ENCODE data around the gene TAF4.

Gene TAF4

GRCh38 chr20:61929971-61930666 is 135.6 kb downstream of the TAF4 start:
- TF ChIP-seq FOXK2 (IDR thresholded peaks at IDR 0.05) = no peak
- no peak for TF ChIP-seq ARNT (IDR thresholded peaks at IDR 0.05)
- TF ChIP-seq, protein P1, sequence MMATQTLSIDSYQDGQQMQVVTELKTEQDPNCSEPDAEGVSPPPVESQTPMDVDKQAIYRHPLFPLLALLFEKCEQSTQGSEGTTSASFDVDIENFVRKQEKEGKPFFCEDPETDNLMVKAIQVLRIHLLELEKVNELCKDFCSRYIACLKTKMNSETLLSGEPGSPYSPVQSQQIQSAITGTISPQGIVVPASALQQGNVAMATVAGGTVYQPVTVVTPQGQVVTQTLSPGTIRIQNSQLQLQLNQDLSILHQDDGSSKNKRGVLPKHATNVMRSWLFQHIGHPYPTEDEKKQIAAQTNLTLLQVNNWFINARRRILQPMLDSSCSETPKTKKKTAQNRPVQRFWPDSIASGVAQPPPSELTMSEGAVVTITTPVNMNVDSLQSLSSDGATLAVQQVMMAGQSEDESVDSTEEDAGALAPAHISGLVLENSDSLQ (IDR thresholded peaks at IDR 0.05) = no peak
- no peak for TF ChIP-seq L3MBTL2 (conservative IDR thresholded peaks at IDR 0.05)
- no peak for TF ChIP-seq ELF4 (IDR thresholded peaks at IDR 0.05)
- TF ChIP-seq SUZ12 (IDR thresholded peaks at IDR 0.05) = no peak
- no peak for TF ChIP-seq HDGF (IDR thresholded peaks at IDR 0.05; ENCODE audit: borderline replicate concordance)
- no peak for TF ChIP-seq LEF1 (IDR thresholded peaks at IDR 0.05; ENCODE audit: borderline replicate concordance)
- TF ChIP-seq ZNF384 (IDR thresholded peaks at IDR 0.05) = no peak
- TF ChIP-seq NFRKB (IDR thresholded peaks at IDR 0.05) = no peak
- TF ChIP-seq FOXA1 (IDR thresholded peaks at IDR 0.05) = no peak
- no peak for TF ChIP-seq SP1 (IDR thresholded peaks at IDR 0.05)
- no peak for TF ChIP-seq CTBP1 (IDR thresholded peaks at IDR 0.05; ENCODE audit: borderline replicate concordance)
- no peak for TF ChIP-seq BHLHE40 (IDR thresholded peaks at IDR 0.05; ENCODE audit: borderline replicate concordance)
- no peak for TF ChIP-seq TARDBP (IDR thresholded peaks at IDR 0.05)
- ChIA-PET CTCF (no interaction called here), POLR2A (no interaction called here)
- no peak for DNase-seq (ENCODE audit: extremely low spot score)

- no peak for DNase-seq (ENCODE audit: extremely low spot score)
Measured at GRCh38 chr20:61929561-61929960, 136.1 kb downstream of the TAF4 start.

DNA sequence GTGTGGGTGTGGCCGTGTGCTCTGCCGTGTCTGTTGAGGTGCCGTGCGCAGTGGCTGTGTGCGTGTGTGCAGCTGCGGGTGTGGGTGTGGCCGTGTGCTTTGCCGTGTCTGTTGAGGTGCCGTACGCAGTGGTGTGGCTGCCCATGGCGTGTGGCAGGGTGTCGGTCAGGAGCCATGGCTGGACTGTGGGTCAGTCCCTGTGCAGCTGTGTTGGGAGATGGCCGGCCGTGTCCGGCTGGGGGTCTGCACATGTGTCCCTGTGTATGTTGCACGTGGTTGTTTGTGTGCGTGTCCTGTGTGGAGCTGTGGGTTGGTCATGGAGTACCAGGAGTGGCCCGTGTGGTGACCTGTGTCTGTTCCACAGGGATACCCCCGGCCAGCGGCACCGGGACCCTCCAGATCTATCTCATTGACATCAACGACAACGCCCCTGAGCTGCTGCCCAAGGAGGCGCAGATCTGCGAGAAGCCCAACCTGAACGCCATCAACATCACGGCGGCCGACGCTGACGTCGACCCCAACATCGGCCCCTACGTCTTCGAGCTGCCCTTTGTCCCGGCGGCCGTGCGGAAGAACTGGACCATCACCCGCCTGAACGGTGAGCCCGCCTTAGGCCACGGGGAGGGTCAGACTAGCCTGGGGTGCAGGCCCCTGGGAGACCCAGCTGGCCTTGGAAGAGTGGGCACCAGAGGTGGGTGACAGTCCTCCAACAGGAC is 137.7 kb downstream of the TAF4 start:
- ChIA-PET CTCF (no interaction called here), POLR2A (no interaction called here)
- no peak for DNase-seq (ENCODE audit: extremely low spot score)
- TF ChIP-seq NFRKB (IDR thresholded peaks at IDR 0.05) (no peak), LEF1 (IDR thresholded peaks at IDR 0.05; ENCODE audit: borderline replicate concordance) (no peak), FOXA1 (IDR thresholded peaks at IDR 0.05) (no peak), ARNT (IDR thresholded peaks at IDR 0.05) (no peak), ELF4 (IDR thresholded peaks at IDR 0.05) (no peak), HDGF (IDR thresholded peaks at IDR 0.05; ENCODE audit: borderline replicate concordance) (no peak), SP1 (IDR thresholded peaks at IDR 0.05) (no peak), ZNF384 (IDR thresholded peaks at IDR 0.05) (no peak), FOXM1 (IDR thresholded peaks at IDR 0.05; ENCODE audit: borderline replicate concordance) (no peak), SUZ12 (IDR thresholded peaks at IDR 0.05) (no peak), BHLHE40 (IDR thresholded peaks at IDR 0.05; ENCODE audit: borderline replicate concordance) (no peak), FOXK2 (IDR thresholded peaks at IDR 0.05) (no peak), TARDBP (IDR thresholded peaks at IDR 0.05) (no peak), L3MBTL2 (conservative IDR thresholded peaks at IDR 0.05) (no peak), CTBP1 (IDR thresholded peaks at IDR 0.05; ENCODE audit: borderline replicate concordance) (no peak)
- TF ChIP-seq, protein P1 (IDR thresholded peaks at IDR 0.05) = no peak

More at GRCh38 chr20:61929561-61929960, 136.1 kb downstream of the TAF4 start:
- TF ChIP-seq ELF4 (IDR thresholded peaks at IDR 0.05) (no peak), CTBP1 (IDR thresholded peaks at IDR 0.05; ENCODE audit: borderline replicate concordance) (no peak), TARDBP (IDR thresholded peaks at IDR 0.05) (no peak), FOXK2 (IDR thresholded peaks at IDR 0.05) (no peak), LEF1 (IDR thresholded peaks at IDR 0.05; ENCODE audit: borderline replicate concordance) (no peak), HDGF (IDR thresholded peaks at IDR 0.05; ENCODE audit: borderline replicate concordance) (no peak)
- CTCF ChIA-PET = no interaction called here
- POLR2A ChIA-PET = no interaction called here

GRCh38 chr20:61927193-61927825 is 138.4 kb downstream of the TAF4 start:
- no peak for DNase-seq (ENCODE audit: extremely low spot score)
- ChIA-PET POLR2A (no interaction called here), CTCF (no interaction called here)
- no peak for TF ChIP-seq BHLHE40 (IDR thresholded peaks at IDR 0.05; ENCODE audit: borderline replicate concordance)

DNA sequence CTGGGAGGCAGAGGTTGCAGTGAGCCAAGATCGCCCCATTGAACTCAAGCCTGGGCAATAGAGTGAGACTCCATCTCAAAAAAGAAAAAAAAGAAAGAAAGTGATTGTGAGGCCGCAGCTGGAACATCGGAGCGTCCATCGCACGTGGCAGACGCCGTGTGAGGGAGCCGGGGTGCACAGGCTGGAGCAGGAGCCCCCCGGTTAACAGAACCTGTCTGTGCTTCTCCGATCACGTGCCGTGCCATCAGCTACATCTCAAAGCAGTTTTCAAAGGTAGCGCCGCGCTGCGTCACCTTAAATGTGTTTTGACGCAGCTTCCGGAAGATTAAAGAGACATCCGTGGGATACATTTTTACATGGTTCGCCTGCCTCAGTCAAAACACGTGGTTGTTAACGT is 138.9 kb downstream of the TAF4 start:
- no peak for TF ChIP-seq FOXM1 (IDR thresholded peaks at IDR 0.05; ENCODE audit: borderline replicate concordance)
- no peak for TF ChIP-seq TARDBP (IDR thresholded peaks at IDR 0.05)
- TF ChIP-seq SP1 (IDR thresholded peaks at IDR 0.05) = no peak
- ChIA-PET CTCF (no interaction called here), POLR2A (no interaction called here)
- DNase-seq (ENCODE audit: extremely low spot score) = no peak

- TF ChIP-seq L3MBTL2 (conservative IDR thresholded peaks at IDR 0.05) (no peak), TARDBP (IDR thresholded peaks at IDR 0.05) (no peak), HDGF (IDR thresholded peaks at IDR 0.05; ENCODE audit: borderline replicate concordance) (no peak), CTBP1 (IDR thresholded peaks at IDR 0.05; ENCODE audit: borderline replicate concordance) (no peak), ZNF384 (IDR thresholded peaks at IDR 0.05) (no peak), LEF1 (IDR thresholded peaks at IDR 0.05; ENCODE audit: borderline replicate concordance) (no peak), ARNT (IDR thresholded peaks at IDR 0.05) (no peak), SUZ12 (IDR thresholded peaks at IDR 0.05) (no peak), BHLHE40 (IDR thresholded peaks at IDR 0.05; ENCODE audit: borderline replicate concordance) (no peak)
- ChIA-PET POLR2A (no interaction called here), CTCF (no interaction called here)
- DNase-seq (ENCODE audit: extremely low spot score) = no peak
Measured at GRCh38 chr20:61926253-61926613, 139.4 kb downstream of the TAF4 start.

All from HEK293T (cell line).